NCI-H146 treated with DMSO at 0.1 percent for 48 hours (cell line): Measurements from ENCODE around the gene LAMC3.
"Not testable (repeated sequence)": the region's sequence is repeated elsewhere in the genome, so short reads cannot be mapped to it uniquely, and the experiment has no call there.

Source experiments
- DNase-seq: peaks from one replicate; lab custom pipeline; 2025; ENCODE audit not compliant: unreplicated experiment; lab: John Stamatoyannopoulos, UW

The LAMC3 gene

DNA sequence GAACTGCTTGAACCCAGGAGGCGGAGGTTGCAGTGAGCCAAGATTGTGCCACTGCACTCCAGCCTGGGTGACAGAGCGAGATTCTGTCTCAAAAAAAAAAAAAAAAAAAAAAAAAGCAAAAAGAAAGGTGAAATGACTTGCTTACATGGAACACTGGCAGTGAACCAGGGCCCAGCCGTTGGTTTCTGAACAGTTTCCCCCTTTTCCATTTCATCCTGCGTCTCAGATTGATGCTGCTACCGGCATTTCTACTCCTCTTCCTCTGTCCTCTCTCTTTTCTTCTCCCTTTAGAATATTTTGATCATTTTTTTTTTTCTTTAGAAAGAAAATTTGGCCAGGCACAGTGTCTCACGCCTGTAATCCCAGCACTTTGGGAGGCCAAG is 106.4 kb downstream of the LAMC3 start:
- DNase-seq, result not testable (repeated sequence)

- DNase-seq, result no peak
Measured at GRCh38 chr9:131116281-131117120, 107.5 kb downstream of the LAMC3 start.

- DNase-seq, result no peak
Measured at GRCh38 chr9:131117121-131117761, 108.3 kb downstream of the LAMC3 start.

DNA sequence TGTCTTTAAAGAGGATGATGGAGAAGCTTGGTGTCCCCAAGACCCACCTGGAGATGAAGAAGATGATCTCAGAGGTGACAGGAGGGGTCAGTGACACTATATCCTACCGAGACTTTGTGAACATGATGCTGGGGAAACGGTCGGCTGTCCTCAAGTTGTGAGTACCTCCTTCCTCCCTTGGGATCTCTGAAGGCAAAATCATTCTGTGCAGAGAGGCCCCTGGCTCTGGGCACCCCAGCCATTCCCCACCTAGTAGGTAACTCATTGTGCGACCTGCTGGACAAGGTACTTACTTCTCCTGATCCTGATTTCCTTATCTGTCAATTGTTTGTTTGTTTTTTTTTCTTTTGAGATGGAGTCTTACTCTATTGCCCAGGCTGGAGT is 108.8 kb downstream of the LAMC3 start:
- DNase-seq, result no peak

GRCh38 chr9:131119600-131119999 is 110.6 kb downstream of the LAMC3 start:
- DNase-seq, result no peak

DNA sequence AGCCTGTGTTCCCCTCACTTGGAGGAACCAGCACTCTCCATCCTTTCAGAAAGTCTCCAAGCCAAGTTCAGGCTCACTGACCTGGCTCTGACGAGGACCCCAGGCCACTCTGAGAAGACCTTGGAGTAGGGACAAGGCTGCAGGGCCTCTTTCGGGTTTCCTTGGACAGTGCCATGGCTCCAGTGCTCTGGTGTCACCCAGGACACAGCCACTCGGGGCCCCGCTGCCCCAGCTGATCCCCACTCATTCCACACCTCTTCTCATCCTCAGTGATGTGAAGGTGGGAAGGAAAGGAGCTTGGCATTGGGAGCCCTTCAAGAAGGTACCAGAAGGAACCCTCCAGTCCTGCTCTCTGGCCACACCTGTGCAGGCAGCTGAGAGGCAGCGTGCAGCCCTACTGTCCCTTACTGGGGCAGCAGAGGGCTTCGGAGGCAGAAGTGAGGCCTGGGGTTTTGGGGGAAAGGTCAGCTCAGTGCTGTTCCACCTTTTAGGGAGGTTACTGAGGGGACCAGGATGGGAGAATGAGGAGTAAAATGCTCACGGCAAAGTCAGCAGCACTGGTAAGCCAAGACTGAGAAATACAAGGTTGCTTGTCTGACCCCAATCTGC is 111.8 kb downstream of the LAMC3 start:
- no peak for DNase-seq

- no peak for DNase-seq
Measured at GRCh38 chr9:131121346-131121745, 112.4 kb downstream of the LAMC3 start.

DNA sequence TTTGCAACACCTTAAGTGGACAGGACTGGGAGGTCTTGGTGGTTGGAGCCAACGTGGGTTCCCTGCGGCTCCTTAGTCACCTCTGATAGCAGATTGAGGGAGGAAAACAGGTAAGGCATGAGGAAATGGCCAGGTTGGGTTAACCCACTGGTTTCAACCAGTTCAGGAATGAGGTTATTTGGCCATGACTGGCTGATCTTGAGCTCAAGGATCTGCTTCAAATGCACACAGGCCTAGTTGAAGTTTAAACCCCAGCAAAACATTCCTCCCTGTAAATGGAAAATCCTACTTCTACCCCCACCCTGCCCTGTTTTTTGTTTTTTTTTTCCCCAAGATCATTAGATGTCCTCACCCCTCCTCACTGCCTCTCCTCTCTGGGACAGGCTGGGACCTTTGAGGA is 113.2 kb downstream of the LAMC3 start:
- DNase-seq, result no peak

GRCh38 chr9:131125038-131125287 is 116.0 kb downstream of the LAMC3 start:
- no peak for DNase-seq

DNA sequence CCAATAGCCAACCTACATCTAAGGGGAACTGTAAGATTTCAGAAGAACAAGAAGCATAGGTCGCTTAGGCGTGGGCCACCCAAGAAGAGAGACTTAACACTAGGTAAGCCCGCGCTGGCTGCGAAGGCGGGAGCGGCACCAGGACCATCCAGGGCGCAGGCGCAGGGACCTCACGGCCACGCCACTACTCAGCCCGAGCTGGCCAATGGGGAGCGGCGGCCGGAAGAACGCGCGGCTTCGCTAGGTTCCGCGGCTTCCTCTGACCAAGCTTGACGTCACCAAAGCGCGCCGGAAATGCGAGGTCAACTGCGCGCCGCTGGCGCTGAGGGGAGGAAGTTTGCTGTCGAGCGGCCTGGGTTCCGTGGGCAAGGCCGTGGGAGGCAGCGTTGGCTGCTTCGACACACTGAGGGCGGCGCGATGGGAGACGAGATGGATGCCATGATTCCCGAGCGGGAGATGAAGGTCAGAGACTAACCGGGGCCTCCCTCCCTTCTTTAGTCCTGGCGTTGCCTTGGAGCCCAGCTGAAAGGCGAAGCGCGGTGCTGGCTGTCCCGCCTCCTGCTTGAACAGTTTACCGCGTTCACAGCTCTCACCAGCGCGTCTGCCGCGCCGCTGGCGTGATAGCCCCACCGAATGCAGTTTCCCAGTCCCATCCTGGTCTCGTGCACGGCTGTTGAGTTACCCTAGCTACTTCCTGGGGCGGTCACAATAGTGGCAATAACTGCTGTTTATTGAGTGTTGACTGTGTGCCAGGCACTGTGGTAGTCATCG is 116.5 kb downstream of the LAMC3 start, which contains the start of gene NUP214:
Gene NUP214, plus strand, starts transcription at position 299 of the 771 bp plus-strand sequence. Its CDS starts 119 bp downstream, at position 418.
- peak; percentile 86 for DNase-seq

- DNase-seq, result no peak
Measured at GRCh38 chr9:131126059-131126426, 117.1 kb downstream of the LAMC3 start.

DNA sequence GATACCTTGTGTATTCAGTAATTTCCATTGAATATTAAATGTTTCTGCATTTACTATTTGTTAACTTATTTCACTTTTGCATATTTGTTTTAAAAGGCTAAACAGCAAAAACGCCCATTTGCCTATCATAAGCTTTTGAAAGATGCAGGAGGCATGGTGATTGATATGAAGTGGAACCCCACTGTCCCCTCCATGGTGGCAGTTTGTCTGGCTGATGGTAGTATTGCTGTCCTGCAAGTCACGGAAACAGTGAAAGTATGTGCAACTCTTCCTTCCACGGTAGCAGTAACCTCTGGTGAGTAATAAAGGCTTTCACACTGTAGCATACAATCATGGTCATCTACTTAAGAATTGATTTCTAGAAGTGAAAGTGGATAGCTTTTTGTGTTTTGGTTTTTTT is 120.2 kb downstream of the LAMC3 start:
- no peak for DNase-seq

DNA sequence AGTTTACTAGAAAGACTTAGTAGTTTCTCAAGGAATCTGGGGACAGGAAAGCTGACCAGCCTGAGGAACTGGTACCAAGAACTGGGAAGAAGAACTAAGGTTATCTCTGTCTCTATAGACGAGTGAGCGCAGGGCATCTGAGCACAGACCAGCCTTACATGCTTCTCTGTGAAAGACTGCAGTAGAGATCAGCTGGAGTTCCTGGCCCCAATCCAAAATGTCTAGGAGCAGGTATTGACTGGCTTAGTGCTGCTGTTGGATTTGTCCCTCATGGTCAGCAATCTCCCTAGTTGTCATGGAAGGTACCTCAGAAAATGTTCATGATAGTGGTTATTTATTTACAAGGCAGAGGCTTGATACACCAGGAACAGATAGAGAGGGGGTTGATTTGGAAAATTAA is 129.7 kb downstream of the LAMC3 start:
- no peak for DNase-seq

DNA sequence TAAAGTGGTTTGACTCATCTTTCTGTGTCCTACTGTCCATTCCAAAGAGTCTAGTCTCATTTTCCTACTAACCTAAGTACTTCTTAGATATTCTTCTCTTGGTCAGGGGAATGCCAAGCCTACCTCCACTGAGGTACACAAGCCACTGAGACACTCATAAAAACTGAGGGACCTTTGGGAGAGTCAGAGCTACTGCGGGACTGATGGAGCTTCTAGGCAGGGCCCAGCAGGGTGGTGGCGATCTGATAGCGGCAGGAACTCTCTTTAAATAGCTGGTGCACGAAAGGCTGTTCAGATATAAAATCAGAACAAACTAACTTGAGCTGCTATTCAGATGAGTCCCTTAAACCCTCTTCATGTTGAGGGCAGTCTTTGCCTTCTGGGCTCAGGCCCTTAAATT is 131.1 kb downstream of the LAMC3 start:
- no peak for DNase-seq

DNA sequence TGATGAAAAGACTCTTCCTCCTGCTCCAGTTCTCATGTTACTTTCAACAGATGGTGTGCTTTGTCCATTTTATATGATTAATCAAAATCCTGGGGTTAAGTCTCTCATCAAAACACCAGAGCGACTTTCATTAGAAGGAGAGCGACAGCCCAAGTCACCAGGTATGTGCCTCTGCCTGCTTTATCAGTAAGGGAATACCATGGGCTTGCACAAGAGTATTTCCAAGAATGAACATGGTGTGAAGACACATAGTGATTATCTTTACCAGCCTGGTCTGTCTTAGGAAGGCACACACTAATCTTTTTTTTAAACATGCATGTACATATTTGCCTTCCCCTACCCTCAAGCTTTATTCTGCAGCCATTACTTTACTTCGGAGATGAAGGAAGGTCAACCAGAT is 131.6 kb downstream of the LAMC3 start:
- no peak for DNase-seq

GRCh38 chr9:131142160-131142559 is 133.2 kb downstream of the LAMC3 start:
- no peak for DNase-seq
